Measurements from ENCODE around the gene STAC.
"Not testable (repeated sequence)": the region's sequence is repeated elsewhere in the genome, so short reads cannot be mapped to it uniquely, and the experiment has no call there.

STAC gene

GRCh38 chr3:36453213-36453612 lies 72.9 kb downstream of the STAC start:
- H3K9ac ChIP-seq (ENCODE audit: low read depth, low read length); H3K27me3 ChIP-seq (ENCODE audit: control insufficient read depth, insufficient read depth, low read length); H3K9me3 ChIP-seq (ENCODE audit: control insufficient read depth, insufficient read depth, low read length); H3K4me3 ChIP-seq (ENCODE audit: low read depth, low read length); H3K4me1 ChIP-seq (ENCODE audit: control insufficient read depth, insufficient read depth, low read length); H3K36me3 ChIP-seq (ENCODE audit: control insufficient read depth, insufficient read depth, low read length): not testable (repeated sequence)

GRCh38 chr3:36453896-36454295 lies 73.6 kb downstream of the STAC start:
- H3K9ac ChIP-seq (ENCODE audit: low read depth, low read length); H3K9me3 ChIP-seq (ENCODE audit: control insufficient read depth, insufficient read depth, low read length); H3K27me3 ChIP-seq (ENCODE audit: control insufficient read depth, insufficient read depth, low read length); H3K36me3 ChIP-seq (ENCODE audit: control insufficient read depth, insufficient read depth, low read length); H3K4me1 ChIP-seq (ENCODE audit: control insufficient read depth, insufficient read depth, low read length); H3K4me3 ChIP-seq (ENCODE audit: low read depth, low read length): not testable (repeated sequence)

DNA sequence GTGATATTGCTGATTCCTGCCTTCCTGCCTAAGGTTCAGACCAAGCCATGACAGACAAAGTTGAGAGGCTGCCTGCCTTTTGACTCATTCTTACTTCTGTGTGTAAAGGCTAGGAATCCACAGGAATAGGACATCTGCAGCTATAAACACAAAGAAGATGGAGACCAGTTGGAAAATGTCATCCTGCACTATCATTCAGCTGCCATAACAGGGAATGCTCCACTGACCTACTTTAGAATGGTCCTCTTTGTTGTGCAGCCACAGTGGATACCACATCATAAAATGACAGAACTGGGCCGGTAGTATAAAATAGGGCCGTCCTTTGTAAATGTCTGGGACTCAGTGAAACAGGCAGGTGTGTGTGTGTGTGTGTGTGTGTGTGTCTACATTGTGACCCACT lies 75.1 kb downstream of the STAC start:
- Histone ChIP-seq H3K27me3 (ENCODE audit: control insufficient read depth, insufficient read depth, low read length) (no peaks in the 10 kb centered on the region), H3K4me3 (ENCODE audit: low read depth, low read length) (no peak overlapping the region), H3K36me3 (ENCODE audit: control insufficient read depth, insufficient read depth, low read length) (no peaks in the 10 kb centered on the region), H3K4me1 (ENCODE audit: control insufficient read depth, insufficient read depth, low read length) (no peaks in the 10 kb centered on the region), H3K9ac (ENCODE audit: low read depth, low read length) (no peak overlapping the region), H3K9me3 (ENCODE audit: control insufficient read depth, insufficient read depth, low read length) (no peaks in the 10 kb centered on the region)

- H3K4me3 ChIP-seq (ENCODE audit: low read depth, low read length) = no peak overlapping the region
- H3K9ac ChIP-seq (ENCODE audit: low read depth, low read length) = no peak overlapping the region
- H3K4me1 ChIP-seq (ENCODE audit: control insufficient read depth, insufficient read depth, low read length) = no peaks in the 10 kb centered on the region
- no peaks in the 10 kb centered on the region for H3K9me3 ChIP-seq (ENCODE audit: control insufficient read depth, insufficient read depth, low read length)
- no peaks in the 10 kb centered on the region for H3K27me3 ChIP-seq (ENCODE audit: control insufficient read depth, insufficient read depth, low read length)
- H3K36me3 ChIP-seq (ENCODE audit: control insufficient read depth, insufficient read depth, low read length) = no peaks in the 10 kb centered on the region
Observed at GRCh38 chr3:36456784-36457183, 76.5 kb downstream of the STAC start.

DNA sequence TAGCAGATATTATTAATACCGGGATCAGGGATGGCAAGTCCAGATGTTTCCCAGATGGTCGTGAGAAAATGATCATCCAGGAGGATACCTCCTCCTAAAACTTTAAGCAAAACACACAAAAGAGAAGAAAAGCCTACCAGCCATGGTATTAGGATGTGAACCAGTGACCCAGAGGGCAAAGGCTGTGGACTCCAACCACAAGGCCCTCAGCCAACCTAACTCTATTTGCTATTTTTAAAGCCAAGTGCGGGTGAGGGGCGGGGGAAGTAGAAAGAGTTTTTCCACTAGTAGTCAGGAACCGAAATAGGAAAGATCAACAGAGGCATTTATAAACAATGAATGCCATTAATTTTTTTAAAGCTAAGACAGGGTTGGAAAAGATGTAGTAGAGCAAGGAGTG lies 77.4 kb downstream of the STAC start:
- Histone ChIP-seq H3K4me1 (ENCODE audit: control insufficient read depth, insufficient read depth, low read length) (no peaks in the 10 kb centered on the region), H3K9ac (ENCODE audit: low read depth, low read length) (no peak overlapping the region), H3K36me3 (ENCODE audit: control insufficient read depth, insufficient read depth, low read length) (no peaks in the 10 kb centered on the region), H3K27me3 (ENCODE audit: control insufficient read depth, insufficient read depth, low read length) (no peaks in the 10 kb centered on the region), H3K4me3 (ENCODE audit: low read depth, low read length) (no peak overlapping the region), H3K9me3 (ENCODE audit: control insufficient read depth, insufficient read depth, low read length) (no peaks in the 10 kb centered on the region)

- H3K4me3 ChIP-seq (ENCODE audit: low read depth, low read length) = no peak overlapping the region
- H3K27me3 ChIP-seq (ENCODE audit: control insufficient read depth, insufficient read depth, low read length) = no peaks in the 10 kb centered on the region
- no peaks in the 10 kb centered on the region for H3K9me3 ChIP-seq (ENCODE audit: control insufficient read depth, insufficient read depth, low read length)
- no peaks in the 10 kb centered on the region for H3K36me3 ChIP-seq (ENCODE audit: control insufficient read depth, insufficient read depth, low read length)
- no peaks in the 10 kb centered on the region for H3K4me1 ChIP-seq (ENCODE audit: control insufficient read depth, insufficient read depth, low read length)
- no peak overlapping the region for H3K9ac ChIP-seq (ENCODE audit: low read depth, low read length)
Observed at GRCh38 chr3:36459177-36459576, 78.9 kb downstream of the STAC start.

GRCh38 chr3:36461597-36461996 lies 81.3 kb downstream of the STAC start:
- Histone ChIP-seq H3K4me3 (ENCODE audit: low read depth, low read length) (no peak overlapping the region), H3K9me3 (ENCODE audit: control insufficient read depth, insufficient read depth, low read length) (no peaks in the 10 kb centered on the region), H3K27me3 (ENCODE audit: control insufficient read depth, insufficient read depth, low read length) (no peaks in the 10 kb centered on the region), H3K9ac (ENCODE audit: low read depth, low read length) (no peak overlapping the region), H3K4me1 (ENCODE audit: control insufficient read depth, insufficient read depth, low read length) (no peaks in the 10 kb centered on the region), H3K36me3 (ENCODE audit: control insufficient read depth, insufficient read depth, low read length) (no peaks in the 10 kb centered on the region)

DNA sequence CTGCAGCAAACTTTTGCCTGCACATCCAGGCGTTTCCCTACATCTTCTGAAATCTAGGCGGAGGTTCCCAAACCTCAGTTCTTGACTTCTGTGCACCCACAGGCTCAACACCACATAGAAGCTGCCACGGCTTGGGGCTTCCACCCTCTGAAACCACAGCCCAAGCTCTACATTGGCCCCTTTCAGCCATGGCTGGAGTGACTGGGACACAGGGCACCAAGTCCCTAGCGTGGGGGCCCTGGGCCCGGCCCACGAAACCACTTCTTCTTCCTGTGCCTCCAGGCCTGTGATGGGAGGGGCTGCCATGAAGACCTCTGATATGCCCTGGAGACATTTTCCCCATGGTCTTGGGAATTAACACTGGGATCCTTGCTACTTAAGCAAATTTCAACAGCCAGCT lies 91.7 kb downstream of the STAC start:
- H3K9ac ChIP-seq (ENCODE audit: low read depth, low read length); H3K27me3 ChIP-seq (ENCODE audit: control insufficient read depth, insufficient read depth, low read length); H3K4me3 ChIP-seq (ENCODE audit: low read depth, low read length); H3K4me1 ChIP-seq (ENCODE audit: control insufficient read depth, insufficient read depth, low read length); H3K9me3 ChIP-seq (ENCODE audit: control insufficient read depth, insufficient read depth, low read length); H3K36me3 ChIP-seq (ENCODE audit: control insufficient read depth, insufficient read depth, low read length): not testable (repeated sequence)

GRCh38 chr3:36475558-36475957 lies 95.3 kb downstream of the STAC start:
- H3K36me3 ChIP-seq (ENCODE audit: control insufficient read depth, insufficient read depth, low read length) = no peaks in the 10 kb centered on the region
- no peaks in the 10 kb centered on the region for H3K27me3 ChIP-seq (ENCODE audit: control insufficient read depth, insufficient read depth, low read length)
- H3K9ac ChIP-seq (ENCODE audit: low read depth, low read length) = no peak overlapping the region
- H3K4me1 ChIP-seq (ENCODE audit: control insufficient read depth, insufficient read depth, low read length) = no peaks in the 10 kb centered on the region
- H3K4me3 ChIP-seq (ENCODE audit: low read depth, low read length) = no peak overlapping the region
- no peaks in the 10 kb centered on the region for H3K9me3 ChIP-seq (ENCODE audit: control insufficient read depth, insufficient read depth, low read length)

DNA sequence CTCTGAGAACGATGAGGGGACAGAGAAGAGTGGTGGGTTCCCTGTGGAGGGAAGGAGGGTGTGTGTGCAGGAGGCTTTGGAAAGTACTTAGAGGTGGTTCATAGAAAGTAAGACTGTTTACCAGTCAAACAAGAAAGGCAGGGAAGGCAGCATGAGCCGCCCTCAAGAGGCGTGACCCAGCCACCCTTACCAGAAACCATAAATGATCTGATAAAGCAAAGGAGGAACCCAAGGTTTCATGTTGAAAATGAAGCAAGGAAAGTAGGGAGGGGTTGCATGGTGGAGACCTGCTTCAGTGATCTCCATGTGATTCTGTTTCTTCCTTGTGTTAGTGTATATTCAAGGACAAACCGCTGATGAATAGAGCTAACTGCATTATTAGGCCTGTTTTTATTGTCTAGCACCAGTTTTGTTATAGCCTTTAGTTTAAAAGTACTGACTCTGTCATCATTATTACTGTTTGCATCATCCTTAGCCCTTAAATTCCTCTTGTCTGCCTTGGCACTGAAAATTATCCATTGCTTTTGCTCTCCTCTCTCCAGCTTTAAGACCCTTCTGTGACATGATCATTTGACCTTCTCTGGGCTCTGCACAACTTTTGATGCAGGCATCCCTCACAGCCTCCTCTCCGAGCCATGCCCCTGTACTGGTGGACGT lies 96.1 kb downstream of the STAC start:
- Histone ChIP-seq H3K9ac (ENCODE audit: low read depth, low read length) (no peak overlapping the region), H3K36me3 (ENCODE audit: control insufficient read depth, insufficient read depth, low read length) (no peaks in the 10 kb centered on the region), H3K9me3 (ENCODE audit: control insufficient read depth, insufficient read depth, low read length) (no peaks in the 10 kb centered on the region), H3K27me3 (ENCODE audit: control insufficient read depth, insufficient read depth, low read length) (no peaks in the 10 kb centered on the region), H3K4me1 (ENCODE audit: control insufficient read depth, insufficient read depth, low read length) (no peaks in the 10 kb centered on the region), H3K4me3 (ENCODE audit: low read depth, low read length) (no peak overlapping the region)

DNA sequence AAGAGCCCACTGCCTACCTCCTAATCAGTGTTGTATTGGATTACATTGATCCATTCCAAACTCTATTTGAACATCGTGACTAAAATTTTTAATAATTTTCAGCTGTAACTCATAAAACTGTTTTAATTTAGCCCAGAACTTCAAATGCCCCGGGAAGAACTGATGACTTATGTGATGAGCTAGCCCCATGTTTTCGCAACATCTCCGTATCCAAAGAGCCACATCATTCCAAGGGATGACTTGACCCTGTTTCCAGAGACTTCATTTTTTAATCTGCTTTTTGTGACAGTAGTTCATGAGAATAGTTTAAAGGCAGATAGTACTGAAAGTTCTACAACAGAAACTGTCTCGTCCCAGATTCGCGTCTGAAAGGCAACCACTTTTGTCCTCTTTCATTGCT lies 97.4 kb downstream of the STAC start:
- H3K9me3 ChIP-seq (ENCODE audit: control insufficient read depth, insufficient read depth, low read length) = no peaks in the 10 kb centered on the region
- no peak overlapping the region for H3K9ac ChIP-seq (ENCODE audit: low read depth, low read length)
- no peak overlapping the region for H3K4me3 ChIP-seq (ENCODE audit: low read depth, low read length)
- H3K4me1 ChIP-seq (ENCODE audit: control insufficient read depth, insufficient read depth, low read length) = no peaks in the 10 kb centered on the region
- no peaks in the 10 kb centered on the region for H3K36me3 ChIP-seq (ENCODE audit: control insufficient read depth, insufficient read depth, low read length)
- no peaks in the 10 kb centered on the region for H3K27me3 ChIP-seq (ENCODE audit: control insufficient read depth, insufficient read depth, low read length)

GRCh38 chr3:36480911-36481648 lies 100.8 kb downstream of the STAC start:
- H3K4me1 ChIP-seq (ENCODE audit: control insufficient read depth, insufficient read depth, low read length) = no peaks in the 10 kb centered on the region
- H3K27me3 ChIP-seq (ENCODE audit: control insufficient read depth, insufficient read depth, low read length) = no peaks in the 10 kb centered on the region
- no peak overlapping the region for H3K4me3 ChIP-seq (ENCODE audit: low read depth, low read length)
- no peaks in the 10 kb centered on the region for H3K9me3 ChIP-seq (ENCODE audit: control insufficient read depth, insufficient read depth, low read length)
- no peak overlapping the region for H3K9ac ChIP-seq (ENCODE audit: low read depth, low read length)
- no peaks in the 10 kb centered on the region for H3K36me3 ChIP-seq (ENCODE audit: control insufficient read depth, insufficient read depth, low read length)
